Activated naive CD4-positive, alpha-beta T cell treated with anti-CD3 and anti-CD28 coated beads, Interleukin-2, amount 50 U/mL, for 24 hours (primary cell): ENCODE results near the gene CCDC93.

ENCODE experiments used
- H3K27ac Mint-ChIP-seq: one replicate; pipeline ENCODE4 v1.8.0; 2021; ENCODE audit warnings: mild to moderate bottlenecking, mixed read lengths
- H3K27me3 Mint-ChIP-seq: one replicate; pipeline ENCODE4 v1.8.0; 2021; ENCODE audit warnings: mixed read lengths
- H3K36me3 Mint-ChIP-seq: one replicate; pipeline ENCODE4 v1.8.0; 2021; ENCODE audit warnings: mixed read lengths
- H3K4me1 Mint-ChIP-seq: one replicate; pipeline ENCODE4 v1.8.0; 2021; ENCODE audit warnings: mixed read lengths
- H3K4me3 Mint-ChIP-seq: one replicate; pipeline ENCODE4 v1.8.0; 2021; ENCODE audit warnings: mild to moderate bottlenecking, mixed read lengths
- H3K9me3 Mint-ChIP-seq: one replicate; pipeline ENCODE4 v1.8.0; 2021; ENCODE audit warnings: mixed read lengths

Gene CCDC93

GRCh38 chr2:118014492-118014824, 588 bp upstream of the CCDC93 start:
- H3K27me3 Mint-ChIP-seq: no peaks in the 10 kb centered on the region
- peak overlapping the region; percentile 74 for H3K27ac Mint-ChIP-seq
- H3K36me3 Mint-ChIP-seq: no peaks in the 10 kb centered on the region
- peaks cover 45% of the 10 kb centered on the region for H3K4me1 Mint-ChIP-seq
- no peaks in the 10 kb centered on the region for H3K9me3 Mint-ChIP-seq
- peak overlapping the region; percentile 92 for H3K4me3 Mint-ChIP-seq

DNA sequence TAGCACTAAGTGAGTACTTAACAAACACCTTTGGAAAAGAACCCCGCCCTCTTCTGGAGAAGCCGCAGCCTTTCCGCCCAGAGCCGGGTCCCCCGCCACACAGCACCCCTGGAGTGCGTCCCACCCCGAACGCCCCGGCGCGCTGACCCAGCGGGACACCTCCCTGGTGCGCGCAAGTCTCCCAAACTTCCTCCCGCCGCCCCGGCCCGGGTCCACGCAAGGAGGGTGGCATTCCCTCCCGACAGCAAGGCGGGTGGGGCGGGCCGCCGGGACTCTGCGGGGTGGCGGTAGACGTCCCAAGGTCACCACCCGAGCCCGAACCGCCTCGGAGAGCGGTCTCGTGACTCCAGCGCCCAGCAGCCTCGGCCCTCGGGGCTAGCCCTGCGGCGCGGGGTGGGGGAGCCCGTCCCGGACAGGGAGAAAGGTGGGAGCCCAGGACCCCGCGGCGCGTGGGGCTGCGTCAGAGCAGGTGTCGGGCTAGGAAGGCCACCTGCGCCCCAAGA, 598 bp downstream of the CCDC93 start:
- H3K27ac Mint-ChIP-seq: peak overlapping the region; percentile 70
- peaks cover 50% of the 10 kb centered on the region for H3K4me1 Mint-ChIP-seq
- no peaks in the 10 kb centered on the region for H3K27me3 Mint-ChIP-seq
- peak overlapping the region; percentile 92 for H3K4me3 Mint-ChIP-seq
- no peaks in the 10 kb centered on the region for H3K9me3 Mint-ChIP-seq
- no peaks in the 10 kb centered on the region for H3K36me3 Mint-ChIP-seq

DNA sequence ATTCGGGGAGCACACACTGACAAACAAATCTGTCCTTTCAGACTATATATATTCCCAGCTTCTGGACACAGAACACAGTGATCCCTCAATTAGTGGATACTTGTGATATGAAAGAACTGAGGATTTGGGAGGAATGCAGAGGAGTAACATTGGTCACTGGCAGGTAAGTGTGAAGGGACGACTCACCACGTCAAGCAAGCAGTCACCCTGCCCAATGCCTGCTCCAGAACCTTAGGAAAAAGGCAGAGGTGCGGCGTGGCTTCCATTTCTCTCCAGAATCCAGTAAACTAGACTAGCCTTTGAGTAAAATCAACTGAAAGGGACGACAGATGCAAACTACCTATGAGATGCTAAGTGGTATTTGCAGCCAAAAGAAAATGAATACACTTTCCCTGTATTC, 1.1 kb downstream of the CCDC93 start:
- H3K27me3 Mint-ChIP-seq: no peaks in the 10 kb centered on the region
- H3K27ac Mint-ChIP-seq: peak overlapping the region; percentile 70
- H3K9me3 Mint-ChIP-seq: no peaks in the 10 kb centered on the region
- H3K4me1 Mint-ChIP-seq: peaks cover 53% of the 10 kb centered on the region
- peaks cover 4% of the 10 kb centered on the region for H3K36me3 Mint-ChIP-seq
- H3K4me3 Mint-ChIP-seq: peak overlapping the region; percentile 92

DNA sequence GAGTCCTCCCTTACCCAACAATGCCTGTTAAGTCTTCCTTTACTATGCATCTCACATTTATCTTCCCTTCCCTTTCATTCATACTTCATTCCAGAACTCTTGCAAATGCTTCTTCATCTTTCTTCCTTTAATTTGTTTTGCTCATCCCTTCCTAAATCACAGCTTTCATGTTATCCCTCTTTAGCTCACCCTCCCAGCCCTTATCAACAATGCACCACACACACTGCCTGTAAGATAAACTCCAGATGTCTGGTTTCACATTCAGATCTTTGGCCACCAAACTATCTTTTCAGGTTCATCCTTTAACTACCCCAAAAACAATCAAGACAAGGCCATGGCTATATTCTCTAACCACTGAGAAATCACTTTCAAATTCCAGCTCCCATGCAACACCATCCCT, 3.4 kb downstream of the CCDC93 start:
- H3K4me3 Mint-ChIP-seq: no peak overlapping the region
- no peaks in the 10 kb centered on the region for H3K9me3 Mint-ChIP-seq
- peaks cover 54% of the 10 kb centered on the region for H3K4me1 Mint-ChIP-seq
- H3K27me3 Mint-ChIP-seq: no peaks in the 10 kb centered on the region
- peaks cover 11% of the 10 kb centered on the region for H3K36me3 Mint-ChIP-seq
- H3K27ac Mint-ChIP-seq: peak overlapping the region; percentile 0

- H3K4me1 Mint-ChIP-seq: peaks cover 43% of the 10 kb centered on the region
- no peak overlapping the region for H3K4me3 Mint-ChIP-seq
These were observed 7.0 kb downstream of the CCDC93 start for GRCh38 chr2:118006861-118007260.

GRCh38 chr2:118006326-118006725, 7.5 kb downstream of the CCDC93 start:
- Mint-ChIP-seq H3K4me3 (no peak overlapping the region), H3K27ac (no peak overlapping the region), H3K9me3 (no peaks in the 10 kb centered on the region), H3K27me3 (no peaks in the 10 kb centered on the region), H3K36me3 (peaks cover 16% of the 10 kb centered on the region), H3K4me1 (peaks cover 37% of the 10 kb centered on the region)

More at GRCh38 chr2:118006861-118007260, 7.0 kb downstream of the CCDC93 start:
- peaks cover 16% of the 10 kb centered on the region for H3K36me3 Mint-ChIP-seq
- no peaks in the 10 kb centered on the region for H3K9me3 Mint-ChIP-seq
- H3K27me3 Mint-ChIP-seq: no peaks in the 10 kb centered on the region
- no peak overlapping the region for H3K27ac Mint-ChIP-seq

GRCh38 chr2:118003396-118003824, 10.5 kb downstream of the CCDC93 start:
- no peaks in the 10 kb centered on the region for H3K9me3 Mint-ChIP-seq
- H3K4me1 Mint-ChIP-seq: peaks cover 34% of the 10 kb centered on the region
- H3K4me3 Mint-ChIP-seq: no peak overlapping the region
- H3K27ac Mint-ChIP-seq: no peak overlapping the region
- H3K27me3 Mint-ChIP-seq: no peaks in the 10 kb centered on the region
- peaks cover 28% of the 10 kb centered on the region for H3K36me3 Mint-ChIP-seq

DNA sequence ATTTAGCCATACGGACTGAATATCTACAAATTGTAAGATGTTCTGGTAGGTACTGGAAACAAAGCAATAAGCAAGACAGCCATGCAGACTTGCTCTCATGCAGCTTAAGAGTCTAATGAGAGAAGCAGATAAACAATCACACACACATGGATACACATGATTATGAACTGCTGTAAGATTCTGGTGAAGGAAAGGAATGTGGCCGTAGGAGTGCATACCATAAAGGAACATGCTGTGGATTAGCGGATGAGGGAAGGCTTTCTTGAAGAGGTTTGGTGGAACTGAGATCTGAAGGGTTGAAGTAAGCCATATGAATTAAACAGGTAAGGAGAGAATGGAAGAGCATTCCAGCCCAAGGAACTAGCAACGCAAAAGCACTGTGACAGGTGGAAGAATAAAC, 13.8 kb downstream of the CCDC93 start:
- Mint-ChIP-seq H3K36me3 (peaks cover 29% of the 10 kb centered on the region), H3K27me3 (no peaks in the 10 kb centered on the region), H3K4me3 (no peak overlapping the region), H3K9me3 (no peaks in the 10 kb centered on the region), H3K27ac (peak overlapping the region; percentile 24), H3K4me1 (peaks cover 18% of the 10 kb centered on the region)

GRCh38 chr2:117997872-117998454, 15.9 kb downstream of the CCDC93 start:
- H3K27me3 Mint-ChIP-seq: no peaks in the 10 kb centered on the region
- H3K9me3 Mint-ChIP-seq: no peaks in the 10 kb centered on the region
- H3K4me3 Mint-ChIP-seq: no peak overlapping the region
- H3K36me3 Mint-ChIP-seq: peaks cover 25% of the 10 kb centered on the region
- no peak overlapping the region for H3K27ac Mint-ChIP-seq
- H3K4me1 Mint-ChIP-seq: peaks cover 12% of the 10 kb centered on the region

- no peaks in the 10 kb centered on the region for H3K27me3 Mint-ChIP-seq
- peaks cover 12% of the 10 kb centered on the region for H3K4me1 Mint-ChIP-seq
- H3K27ac Mint-ChIP-seq: no peak overlapping the region
- H3K36me3 Mint-ChIP-seq: peaks cover 25% of the 10 kb centered on the region
- H3K4me3 Mint-ChIP-seq: no peak overlapping the region
- no peaks in the 10 kb centered on the region for H3K9me3 Mint-ChIP-seq
These were observed 17.3 kb downstream of the CCDC93 start for GRCh38 chr2:117996525-117996924.

DNA sequence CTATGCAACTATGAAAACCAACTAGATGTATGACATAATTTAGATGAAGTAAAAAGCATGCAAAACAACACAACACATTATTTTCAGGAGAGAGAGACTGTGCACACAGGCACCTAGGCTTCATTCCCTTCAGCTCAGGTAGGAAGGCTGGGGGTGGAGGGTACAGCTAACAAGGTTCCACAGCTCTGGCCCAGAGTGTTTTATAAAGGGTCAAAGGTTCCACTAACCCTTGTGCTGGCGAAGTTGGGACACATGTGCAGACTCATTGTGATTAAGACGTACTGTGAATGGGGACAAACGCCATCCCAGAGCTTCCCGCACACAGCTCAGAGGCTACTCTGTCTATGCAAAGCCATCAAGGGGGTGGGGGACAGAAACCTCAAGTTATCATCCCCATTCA, 19.1 kb downstream of the CCDC93 start:
- Mint-ChIP-seq H3K27me3 (no peaks in the 10 kb centered on the region), H3K36me3 (peaks cover 28% of the 10 kb centered on the region), H3K4me3 (no peak overlapping the region), H3K27ac (no peak overlapping the region), H3K9me3 (no peaks in the 10 kb centered on the region), H3K4me1 (peaks cover 4% of the 10 kb centered on the region)

DNA sequence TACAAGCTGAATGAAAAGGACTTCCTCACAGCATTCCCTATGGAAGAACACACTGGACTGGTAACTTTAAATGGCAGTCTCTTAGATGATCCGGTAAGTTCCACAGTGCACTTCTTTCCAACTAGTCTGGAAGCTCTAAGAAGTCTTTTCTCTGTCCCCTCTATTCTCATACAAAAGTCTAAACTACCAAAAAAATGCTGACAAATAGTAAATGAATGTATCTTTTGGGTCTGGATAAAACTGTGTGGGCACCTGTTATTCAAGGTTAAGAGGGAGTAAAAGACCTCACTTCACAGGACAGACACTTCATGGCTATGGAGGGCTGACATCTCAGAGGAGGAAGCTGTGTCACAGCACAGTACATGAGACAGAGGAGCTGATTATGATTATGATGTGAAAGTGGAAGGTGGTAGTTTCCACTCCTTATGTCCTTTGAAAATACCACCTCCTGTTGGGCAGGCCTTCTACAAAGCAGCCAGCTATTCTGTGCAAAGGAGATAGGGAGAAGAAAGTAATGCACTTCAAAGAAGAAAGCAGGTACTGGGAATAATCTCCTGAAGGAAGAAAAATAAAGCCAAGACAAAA, 23.9 kb downstream of the CCDC93 start:
- no peak overlapping the region for H3K4me3 Mint-ChIP-seq
- H3K4me1 Mint-ChIP-seq: no peaks in the 10 kb centered on the region
- H3K27me3 Mint-ChIP-seq: no peaks in the 10 kb centered on the region
- H3K9me3 Mint-ChIP-seq: no peaks in the 10 kb centered on the region
- peaks cover 17% of the 10 kb centered on the region for H3K36me3 Mint-ChIP-seq
- H3K27ac Mint-ChIP-seq: no peak overlapping the region

DNA sequence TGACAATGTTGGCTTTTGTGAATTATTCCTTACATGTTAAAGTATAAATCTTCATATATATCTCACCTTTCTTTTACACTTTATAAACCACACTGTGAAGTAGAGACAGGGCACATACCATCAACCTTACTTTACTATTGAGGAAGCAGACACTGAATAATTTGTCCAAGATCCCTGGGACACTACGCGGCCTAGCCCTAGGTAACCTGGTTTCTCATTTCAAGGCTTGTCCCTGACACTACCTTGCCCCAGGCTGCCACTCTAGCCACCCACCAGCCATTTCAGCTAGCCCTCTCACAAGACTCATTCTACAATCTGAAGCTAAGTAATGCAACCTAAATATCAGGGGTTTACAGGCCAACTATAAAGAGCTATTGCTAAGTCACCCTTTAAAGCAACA, 26.7 kb downstream of the CCDC93 start:
- peaks cover 4% of the 10 kb centered on the region for H3K4me1 Mint-ChIP-seq
- H3K4me3 Mint-ChIP-seq: no peak overlapping the region
- no peak overlapping the region for H3K27ac Mint-ChIP-seq
- no peaks in the 10 kb centered on the region for H3K9me3 Mint-ChIP-seq
- H3K36me3 Mint-ChIP-seq: peaks cover 20% of the 10 kb centered on the region
- no peaks in the 10 kb centered on the region for H3K27me3 Mint-ChIP-seq

GRCh38 chr2:117985092-117985491, 28.8 kb downstream of the CCDC93 start:
- no peaks in the 10 kb centered on the region for H3K27me3 Mint-ChIP-seq

GRCh38 chr2:117984208-117984607, 29.7 kb downstream of the CCDC93 start:
- H3K36me3 Mint-ChIP-seq: peaks cover 16% of the 10 kb centered on the region
- no peaks in the 10 kb centered on the region for H3K27me3 Mint-ChIP-seq

More at GRCh38 chr2:117985092-117985491, 28.8 kb downstream of the CCDC93 start:
- Mint-ChIP-seq H3K36me3 (peaks cover 18% of the 10 kb centered on the region), H3K4me1 (peaks cover 7% of the 10 kb centered on the region), H3K27ac (no peak overlapping the region), H3K9me3 (no peaks in the 10 kb centered on the region), H3K4me3 (no peak overlapping the region)

DNA sequence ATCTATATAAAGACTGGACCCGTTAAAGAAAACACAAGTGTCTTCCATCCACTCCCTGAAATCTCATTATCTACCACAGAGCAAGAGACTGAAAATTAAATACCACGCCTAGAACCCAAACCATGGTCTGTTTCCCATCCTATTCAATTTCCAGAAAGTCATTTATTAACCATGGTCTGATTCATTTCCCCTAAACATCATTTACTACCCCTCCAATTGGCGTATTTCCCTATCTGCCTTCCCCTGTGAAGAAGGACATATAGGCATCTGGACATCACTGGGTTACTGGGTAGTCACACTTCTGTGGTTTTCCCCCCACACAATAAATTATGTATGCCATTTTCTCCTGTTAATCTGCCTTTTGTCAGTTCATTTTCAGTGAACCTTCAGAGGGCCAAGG, 30.8 kb downstream of the CCDC93 start:
- Mint-ChIP-seq H3K36me3 (peaks cover 15% of the 10 kb centered on the region), H3K9me3 (no peaks in the 10 kb centered on the region), H3K27me3 (no peaks in the 10 kb centered on the region), H3K27ac (no peak overlapping the region), H3K4me1 (peaks cover 12% of the 10 kb centered on the region), H3K4me3 (no peak overlapping the region)

More at GRCh38 chr2:117984208-117984607, 29.7 kb downstream of the CCDC93 start:
- H3K4me1 Mint-ChIP-seq: peaks cover 9% of the 10 kb centered on the region
- no peaks in the 10 kb centered on the region for H3K9me3 Mint-ChIP-seq
- H3K27ac Mint-ChIP-seq: peak overlapping the region; percentile 9
- H3K4me3 Mint-ChIP-seq: no peak overlapping the region
